ENCODE measurements around the gene NAXE.

GRCh38 chr1:156559086-156559796 is 32.3 kb upstream of the NAXE start:
- TF ChIP-seq, protein P1, sequence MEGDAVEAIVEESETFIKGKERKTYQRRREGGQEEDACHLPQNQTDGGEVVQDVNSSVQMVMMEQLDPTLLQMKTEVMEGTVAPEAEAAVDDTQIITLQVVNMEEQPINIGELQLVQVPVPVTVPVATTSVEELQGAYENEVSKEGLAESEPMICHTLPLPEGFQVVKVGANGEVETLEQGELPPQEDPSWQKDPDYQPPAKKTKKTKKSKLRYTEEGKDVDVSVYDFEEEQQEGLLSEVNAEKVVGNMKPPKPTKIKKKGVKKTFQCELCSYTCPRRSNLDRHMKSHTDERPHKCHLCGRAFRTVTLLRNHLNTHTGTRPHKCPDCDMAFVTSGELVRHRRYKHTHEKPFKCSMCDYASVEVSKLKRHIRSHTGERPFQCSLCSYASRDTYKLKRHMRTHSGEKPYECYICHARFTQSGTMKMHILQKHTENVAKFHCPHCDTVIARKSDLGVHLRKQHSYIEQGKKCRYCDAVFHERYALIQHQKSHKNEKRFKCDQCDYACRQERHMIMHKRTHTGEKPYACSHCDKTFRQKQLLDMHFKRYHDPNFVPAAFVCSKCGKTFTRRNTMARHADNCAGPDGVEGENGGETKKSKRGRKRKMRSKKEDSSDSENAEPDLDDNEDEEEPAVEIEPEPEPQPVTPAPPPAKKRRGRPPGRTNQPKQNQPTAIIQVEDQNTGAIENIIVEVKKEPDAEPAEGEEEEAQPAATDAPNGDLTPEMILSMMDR (IDR thresholded peaks at IDR 0.05): no peak
- TF ChIP-seq POLR2A (IDR thresholded peaks at IDR 0.05): no peak
